Transverse colon (tissue), 3 donors: ENCODE data around the gene TXNIP.

ENCODE experiments used
- POLR2A ChIP-seq: fragments of 450-650 bp; IDR thresholded peaks from one replicate; pipeline ENCODE4 v1.6.1; 2016; ENCODE audit warnings: antibody characterized with exemption, mild to moderate bottlenecking, moderate library complexity
- TF ChIP-seq, protein P1 (sequence below), 5 experiments: fragments of 200-600 bp in 3 of 5; fragments of 450-650 bp in 2 of 5; sonication (generic) in 3 of 5; IDR thresholded peaks; 1 replicate in 2 of 5; 2 replicates in 3 of 5; pipeline ENCODE4 v1.5.1; 2016 to 2017; ENCODE audit warnings: antibody characterized with exemption in 5 of 5, inconsistent platforms in 3 of 5, mild to moderate bottlenecking in 2 of 5, moderate library complexity in 1 of 5

DNA sequence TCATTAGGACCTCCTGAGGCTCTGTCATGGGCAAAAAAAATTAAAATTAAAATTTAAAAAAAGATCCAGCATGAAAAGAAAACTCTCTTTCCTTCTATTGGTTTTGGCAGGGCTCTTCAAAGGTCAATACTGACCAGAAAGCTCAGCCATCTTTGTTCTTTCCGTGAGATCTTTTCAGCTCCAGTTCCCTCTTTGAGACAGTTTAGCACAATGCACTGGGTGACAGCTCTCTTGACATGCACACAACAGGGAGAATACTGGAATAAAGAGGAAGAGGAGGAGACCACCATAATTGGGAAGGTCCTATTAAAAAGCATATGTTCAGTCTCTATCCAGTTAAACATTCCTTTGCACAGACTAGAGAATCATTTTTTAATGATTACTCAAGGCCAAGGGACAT, 44.9 kb downstream of the TXNIP start:
- TF ChIP-seq, protein P1, sequence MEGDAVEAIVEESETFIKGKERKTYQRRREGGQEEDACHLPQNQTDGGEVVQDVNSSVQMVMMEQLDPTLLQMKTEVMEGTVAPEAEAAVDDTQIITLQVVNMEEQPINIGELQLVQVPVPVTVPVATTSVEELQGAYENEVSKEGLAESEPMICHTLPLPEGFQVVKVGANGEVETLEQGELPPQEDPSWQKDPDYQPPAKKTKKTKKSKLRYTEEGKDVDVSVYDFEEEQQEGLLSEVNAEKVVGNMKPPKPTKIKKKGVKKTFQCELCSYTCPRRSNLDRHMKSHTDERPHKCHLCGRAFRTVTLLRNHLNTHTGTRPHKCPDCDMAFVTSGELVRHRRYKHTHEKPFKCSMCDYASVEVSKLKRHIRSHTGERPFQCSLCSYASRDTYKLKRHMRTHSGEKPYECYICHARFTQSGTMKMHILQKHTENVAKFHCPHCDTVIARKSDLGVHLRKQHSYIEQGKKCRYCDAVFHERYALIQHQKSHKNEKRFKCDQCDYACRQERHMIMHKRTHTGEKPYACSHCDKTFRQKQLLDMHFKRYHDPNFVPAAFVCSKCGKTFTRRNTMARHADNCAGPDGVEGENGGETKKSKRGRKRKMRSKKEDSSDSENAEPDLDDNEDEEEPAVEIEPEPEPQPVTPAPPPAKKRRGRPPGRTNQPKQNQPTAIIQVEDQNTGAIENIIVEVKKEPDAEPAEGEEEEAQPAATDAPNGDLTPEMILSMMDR (IDR thresholded peaks at IDR 0.05), result no peak
- TF ChIP-seq POLR2A, result no peak
